Bronchial epithelial cell (primary cell): ENCODE results near the gene GLI3. TPM values are rescaled to one million over a fixed set of nuclear protein-coding genes. Genes with fewer than 3 reads are reported as not detected.

Experiments used
- DNase-seq: peaks from one replicate; pipeline ENCODE4 v3.0.0-alpha.2; 2010; ENCODE audit warnings: low read depth
- FAIRE-seq: peaks from 2 replicates; lab custom pipeline; 2011; peaks lifted over from hg19 to GRCh38; lab: Jason Lieb, UNC
- H3K27me3 ChIP-seq: 2 replicates; pipeline ENCODE4 v1.5.1; 2011; ENCODE audit warnings: low read length; ENCODE audit not compliant: control insufficient read depth, insufficient read depth
- H3K36me3 ChIP-seq: 2 replicates; pipeline ENCODE4 v1.5.1; 2011; ENCODE audit warnings: low read length; ENCODE audit not compliant: control insufficient read depth, insufficient read depth
- H3K4me3 ChIP-seq: 2 replicates; pipeline ENCODE4 v1.5.1; 2011; ENCODE audit warnings: mild to moderate bottlenecking, low read depth, low read length, control low read depth
- total RNA-seq: library from RNA; depleted of rRNA; stranded (reverse); fragments of >200 nt; gene quantifications from 2 replicates; pipeline ENCODE4 v1.2.1, GENCODE V29; 2014
- TF ChIP-seq, protein P1 (sequence below): IDR thresholded peaks from 2 replicates; pipeline ENCODE4 v1.5.1; 2011; ENCODE audit warnings: mild to moderate bottlenecking, moderate library complexity, low read length, control low read depth, inconsistent platforms; ENCODE audit not compliant: insufficient read depth, severe bottlenecking

The GLI3 gene
- total RNA-seq, 1 donor from 2014 or later = 1.3 TPM

DNA sequence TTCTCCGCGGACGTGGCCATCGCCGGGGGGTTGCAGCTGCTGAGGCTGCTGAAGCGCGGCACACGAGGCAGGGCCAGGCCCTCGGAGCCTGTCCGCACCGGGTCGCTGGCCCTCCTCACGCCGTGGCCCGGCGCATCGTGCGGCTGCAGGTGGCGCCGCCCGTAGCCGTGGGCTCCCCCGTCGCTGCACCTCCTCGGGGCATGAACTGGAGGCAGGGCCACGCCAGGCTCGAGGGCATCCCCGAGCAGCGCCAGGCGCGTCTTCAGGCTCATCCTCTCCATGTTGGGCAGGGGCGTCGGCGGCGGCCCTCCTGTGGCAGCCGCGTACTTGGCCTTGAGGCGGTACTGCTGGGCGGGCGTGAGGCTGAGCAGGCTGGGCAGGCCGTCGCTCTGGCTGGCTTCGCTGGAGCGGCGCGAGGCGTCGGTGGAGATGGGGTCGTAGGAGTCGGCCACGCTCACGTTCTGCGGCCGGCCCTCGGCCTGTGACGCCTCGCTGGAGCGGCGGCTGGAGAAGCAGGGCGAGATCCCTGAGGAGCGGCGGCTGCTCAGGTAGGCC, 271.0 kb downstream of the GLI3 start:
- no peak for FAIRE-seq
- DNase-seq = no peak
- no peaks in the 10 kb centered on the region for H3K27me3 ChIP-seq
- TF ChIP-seq, protein P1, sequence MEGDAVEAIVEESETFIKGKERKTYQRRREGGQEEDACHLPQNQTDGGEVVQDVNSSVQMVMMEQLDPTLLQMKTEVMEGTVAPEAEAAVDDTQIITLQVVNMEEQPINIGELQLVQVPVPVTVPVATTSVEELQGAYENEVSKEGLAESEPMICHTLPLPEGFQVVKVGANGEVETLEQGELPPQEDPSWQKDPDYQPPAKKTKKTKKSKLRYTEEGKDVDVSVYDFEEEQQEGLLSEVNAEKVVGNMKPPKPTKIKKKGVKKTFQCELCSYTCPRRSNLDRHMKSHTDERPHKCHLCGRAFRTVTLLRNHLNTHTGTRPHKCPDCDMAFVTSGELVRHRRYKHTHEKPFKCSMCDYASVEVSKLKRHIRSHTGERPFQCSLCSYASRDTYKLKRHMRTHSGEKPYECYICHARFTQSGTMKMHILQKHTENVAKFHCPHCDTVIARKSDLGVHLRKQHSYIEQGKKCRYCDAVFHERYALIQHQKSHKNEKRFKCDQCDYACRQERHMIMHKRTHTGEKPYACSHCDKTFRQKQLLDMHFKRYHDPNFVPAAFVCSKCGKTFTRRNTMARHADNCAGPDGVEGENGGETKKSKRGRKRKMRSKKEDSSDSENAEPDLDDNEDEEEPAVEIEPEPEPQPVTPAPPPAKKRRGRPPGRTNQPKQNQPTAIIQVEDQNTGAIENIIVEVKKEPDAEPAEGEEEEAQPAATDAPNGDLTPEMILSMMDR = no peak
- no peak overlapping the region for H3K4me3 ChIP-seq
- H3K36me3 ChIP-seq = peaks cover 14% of the 10 kb centered on the region

DNA sequence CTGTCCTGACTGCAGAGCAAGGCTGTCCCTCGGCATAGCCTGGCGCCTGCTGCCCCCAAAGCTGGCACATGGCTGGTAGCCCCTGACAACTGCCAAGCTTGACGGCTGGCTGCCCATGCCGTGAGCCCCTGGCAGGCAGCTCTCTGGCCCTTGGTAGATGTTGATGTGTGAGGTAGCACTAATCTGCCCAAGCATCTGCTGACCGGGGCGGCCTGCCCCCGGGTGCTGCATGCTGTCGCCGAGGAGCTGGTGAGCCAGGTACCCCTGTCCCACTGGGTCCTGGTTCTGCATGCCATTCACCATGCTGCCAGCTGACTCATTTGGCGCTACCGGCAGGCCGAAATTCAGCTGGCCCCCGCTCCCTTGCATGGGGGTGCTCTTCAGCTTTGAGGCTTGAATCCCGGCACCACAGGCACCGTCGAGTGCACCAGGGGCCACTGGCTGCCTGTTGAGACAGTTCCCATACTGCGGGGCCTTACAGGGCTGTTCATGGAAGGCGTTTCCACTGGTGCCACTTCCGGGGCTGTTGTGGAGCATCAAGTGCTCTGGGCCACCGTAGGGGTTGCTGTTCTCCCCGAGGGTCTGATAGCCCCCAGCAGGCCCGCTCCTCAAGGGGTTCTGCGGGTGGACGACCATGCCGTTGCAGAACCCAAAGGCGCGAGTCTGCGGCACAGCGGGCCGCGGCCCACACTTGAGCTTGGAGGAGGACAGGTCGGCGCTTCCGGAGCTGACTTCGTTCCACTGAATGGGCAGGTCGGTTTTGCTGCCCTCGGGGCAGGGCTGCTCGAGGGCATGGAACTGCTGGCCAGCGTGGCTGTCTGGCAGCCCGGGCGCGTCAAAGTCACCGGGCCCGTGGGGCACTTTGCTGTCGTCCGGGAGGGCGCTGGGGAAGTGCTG, 271.9 kb downstream of the GLI3 start:
- Histone ChIP-seq H3K27me3 (no peaks in the 10 kb centered on the region), H3K4me3 (no peak overlapping the region), H3K36me3 (peaks cover 14% of the 10 kb centered on the region)
- TF ChIP-seq, protein P1 = no peak
- DNase-seq = no peak
- FAIRE-seq = no peak

DNA sequence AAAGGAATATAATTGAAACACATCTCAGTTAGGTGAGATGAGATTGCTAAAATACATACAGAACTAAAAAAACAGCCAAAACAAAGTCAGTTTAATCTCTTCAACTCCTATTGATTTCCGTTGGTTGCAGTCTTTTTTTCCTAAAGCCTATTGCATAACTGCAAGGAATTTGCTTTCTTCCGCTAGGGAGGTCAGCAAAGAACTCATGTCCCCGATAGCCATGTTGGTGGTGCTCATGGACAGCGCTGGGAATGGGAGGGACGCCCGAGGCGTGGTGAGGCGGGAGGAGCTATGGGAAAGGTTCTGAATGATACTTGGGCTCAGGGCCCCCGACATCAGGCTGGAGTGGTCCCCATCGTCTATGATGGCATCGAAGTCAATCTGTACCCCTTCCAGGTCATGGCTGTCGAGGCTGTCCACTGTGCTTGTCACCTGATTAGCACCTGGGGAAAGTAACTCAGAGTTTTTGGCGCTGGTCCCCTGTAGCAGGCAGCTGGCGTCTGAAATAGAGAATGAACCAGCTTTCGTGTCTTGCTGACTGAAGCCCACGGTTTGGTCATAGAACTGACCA, 272.7 kb downstream of the GLI3 start:
- Histone ChIP-seq H3K4me3 (no peak overlapping the region), H3K27me3 (no peaks in the 10 kb centered on the region), H3K36me3 (peaks cover 14% of the 10 kb centered on the region)
- peak; percentile 43 for FAIRE-seq
- TF ChIP-seq, protein P1 = no peak
- no peak for DNase-seq

DNA sequence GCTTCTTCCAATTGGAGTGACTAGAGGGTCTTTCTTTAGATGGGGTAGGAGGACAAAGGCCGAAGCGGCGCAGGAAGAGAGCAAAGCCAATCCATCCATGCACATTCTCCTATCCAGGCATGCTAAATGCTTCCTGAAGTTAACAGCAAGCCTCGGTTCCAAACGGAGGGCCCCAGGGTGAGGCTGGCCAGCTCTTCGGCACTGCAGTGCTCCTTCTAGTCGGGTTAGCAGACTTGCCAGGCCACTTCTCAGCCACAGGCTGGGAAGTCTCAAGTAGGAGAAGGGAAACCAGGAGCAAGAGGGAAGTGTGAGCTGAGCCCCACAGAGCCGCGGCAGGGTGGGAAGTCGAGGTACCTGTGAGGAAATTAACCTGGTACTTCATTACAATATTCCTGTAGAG, 280.3 kb downstream of the GLI3 start:
- Histone ChIP-seq H3K4me3 (no peak overlapping the region), H3K36me3 (no peaks in the 10 kb centered on the region), H3K27me3 (no peaks in the 10 kb centered on the region)
- FAIRE-seq = no peak
- DNase-seq = no peak
- TF ChIP-seq, protein P1 = no peak

DNA sequence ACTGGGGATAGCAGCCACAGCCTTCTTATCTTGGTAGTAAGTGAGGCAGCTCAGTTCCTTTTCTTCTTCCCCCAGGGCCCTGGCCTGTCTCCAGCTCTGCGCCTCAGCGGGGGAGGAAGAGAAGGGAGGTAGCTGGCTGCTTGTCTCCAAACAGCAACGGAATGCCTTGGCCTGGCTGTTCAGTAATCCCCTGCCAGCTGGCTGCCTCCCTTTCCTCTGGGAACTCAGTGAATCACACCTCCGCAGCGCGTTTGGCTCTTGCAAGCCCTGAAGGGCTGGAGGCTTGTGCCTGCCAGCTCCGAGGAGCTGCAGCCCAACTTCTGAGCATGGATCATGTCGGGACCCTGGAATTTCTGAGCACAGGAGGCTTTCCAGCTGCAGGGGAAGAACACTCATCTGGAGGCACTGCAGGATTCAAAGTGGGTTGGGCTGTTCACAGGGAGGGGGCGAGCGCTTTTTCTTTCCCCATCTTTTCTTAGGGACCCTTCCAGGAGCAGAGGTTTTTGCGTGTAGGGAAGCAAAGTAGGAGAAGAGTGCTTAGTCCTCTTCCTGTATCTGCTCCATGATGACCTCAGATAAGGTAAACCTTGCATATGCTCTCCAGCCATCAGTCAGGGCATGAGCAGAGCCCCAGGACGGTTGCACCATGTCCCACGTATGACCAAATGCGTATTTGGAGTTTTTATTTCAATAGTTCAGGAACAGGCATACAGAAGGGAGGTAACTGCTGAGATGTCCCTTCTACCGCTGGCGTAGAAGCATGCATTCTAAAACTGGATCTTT, 280.9 kb downstream of the GLI3 start:
- no peaks in the 10 kb centered on the region for H3K27me3 ChIP-seq
- H3K36me3 ChIP-seq = no peaks in the 10 kb centered on the region
- TF ChIP-seq, protein P1 = no peak
- DNase-seq (peak; percentile 98), FAIRE-seq (peak; percentile 28)
- H3K4me3 ChIP-seq = no peak overlapping the region
